Activated CD8-positive, alpha-beta T cell treated with anti-CD3 and anti-CD28 coated beads for 36 hours (primary cell): ENCODE data around the gene SLC9A9. TPM values are rescaled to one million over a fixed set of nuclear protein-coding genes. Genes with fewer than 3 reads are reported as not detected.
A peak's percentile ranks its signal among the peaks of the same experiment; 100 is the strongest.

Experiments used
- ATAC-seq: fragments of 200-7000 bp; cut with Tn5 transposase; one replicate; pipeline ENCODE4 v1.10.0; 2021; ENCODE audit warnings: mild to moderate bottlenecking, moderate library complexity
- CTCF ChIA-PET: fragments of 350-600 bp; sonication (Branson Sonifier 250); formaldehyde crosslinking; loops from one replicate; lab custom pipeline; 2021; ENCODE audit warnings: antibody characterized with exemption; lab: Charles Lee
- POLR2A ChIA-PET: fragments of 350-600 bp; sonication (Branson Sonifier 250); formaldehyde crosslinking; loops from one replicate; lab custom pipeline; 2021; ENCODE audit warnings: antibody characterized with exemption; lab: Charles Lee
- DNase-seq: peaks from one replicate; pipeline ENCODE4 v3.0.0-alpha.2; 2020
- H3K27ac Mint-ChIP-seq: one replicate; pipeline ENCODE4 v1.8.0; 2021; ENCODE audit warnings: mild to moderate bottlenecking, mixed read lengths
- H3K27me3 Mint-ChIP-seq: one replicate; pipeline ENCODE4 v1.8.0; 2021; ENCODE audit warnings: mixed read lengths
- H3K36me3 Mint-ChIP-seq: one replicate; pipeline ENCODE4 v1.8.0; 2021; ENCODE audit warnings: low read depth, mixed read lengths
- H3K4me1 Mint-ChIP-seq: one replicate; pipeline ENCODE4 v1.8.0; 2021; ENCODE audit warnings: low read depth, mixed read lengths
- H3K4me3 Mint-ChIP-seq: one replicate; pipeline ENCODE4 v1.8.0; 2021; ENCODE audit warnings: mild to moderate bottlenecking, moderate library complexity, mixed read lengths
- H3K9me3 Mint-ChIP-seq: one replicate; pipeline ENCODE4 v1.8.0; 2021; ENCODE audit warnings: mixed read lengths
- CTCF ChIP-seq: fragments of 200-600 bp; IDR thresholded peaks from one replicate; pipeline ENCODE4 v1.8.0; 2022; ENCODE audit warnings: antibody characterized with exemption, mild to moderate bottlenecking
- intact Hi-C: fragments of 100-400 bp; cut with micrococcal nuclease; formaldehyde crosslinking; loops from one replicate; pipeline ENCODE4 v1.10.0; 2022
- total RNA-seq, 2 experiments: library from RNA; stranded (reverse); gene quantifications; one replicate each; pipeline ENCODE4 v1.2.3, GENCODE V29; 2021

The SLC9A9 gene
- total RNA-seq, 2 experiments from 2014 or later = 1.9 to 2.2 TPM

GRCh38 chr3:143302638-143303171 is 545.6 kb downstream of the SLC9A9 start:
- peaks cover 22% of the 10 kb centered on the region for H3K4me1 Mint-ChIP-seq
- H3K9me3 Mint-ChIP-seq = no peaks in the 10 kb centered on the region
- ATAC-seq (no peak), DNase-seq (no peak)
- H3K27me3 Mint-ChIP-seq = no peaks in the 10 kb centered on the region
- H3K27ac Mint-ChIP-seq = no peak overlapping the region
- H3K4me3 Mint-ChIP-seq = no peak overlapping the region
- intact Hi-C loops = no loop called here
- no peaks in the 10 kb centered on the region for H3K36me3 Mint-ChIP-seq
- no peak for TF ChIP-seq CTCF
- CTCF ChIA-PET = no interaction called here
- POLR2A ChIA-PET = no interaction called here

DNA sequence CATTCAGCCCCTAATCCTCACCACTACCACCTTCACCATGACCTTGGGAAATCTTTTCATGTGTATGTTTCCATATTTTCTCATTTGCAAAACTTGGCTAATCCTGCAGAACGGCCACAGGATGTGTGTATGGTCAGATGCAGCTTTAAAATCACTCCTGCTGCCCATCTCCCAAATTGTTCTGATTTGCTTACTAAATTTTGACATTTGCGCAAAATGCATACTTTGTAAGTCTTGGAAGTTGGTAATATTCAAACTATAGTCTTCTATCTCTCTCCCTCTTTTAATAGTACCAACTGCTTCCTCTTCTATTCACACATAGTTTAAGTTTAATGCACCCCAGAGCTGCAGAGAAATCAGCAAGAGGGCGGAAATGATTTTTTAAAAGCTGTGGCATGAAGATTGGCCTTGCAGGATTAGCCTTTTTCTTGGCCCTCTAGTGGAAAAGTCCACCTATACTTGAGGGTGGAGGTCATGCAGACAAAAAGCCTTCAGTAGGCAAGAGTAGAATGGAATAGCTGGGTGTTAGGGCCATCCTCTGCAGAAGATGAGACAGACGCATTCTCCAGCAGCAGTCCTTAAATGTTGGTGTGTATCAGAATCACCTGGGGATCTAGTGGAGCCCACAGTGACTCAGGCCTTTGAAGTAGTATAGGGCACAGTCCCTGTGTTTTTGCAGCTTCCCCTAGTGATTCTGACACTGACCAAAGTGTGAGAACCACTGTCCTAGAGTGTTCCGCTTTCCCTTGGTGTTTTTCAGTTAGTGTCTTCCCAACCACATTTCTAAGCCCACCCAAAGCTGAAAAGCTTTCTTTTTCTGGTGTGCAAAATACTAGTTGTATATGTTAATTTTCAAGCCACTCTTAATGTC is 547.0 kb downstream of the SLC9A9 start:
- Mint-ChIP-seq H3K4me1 (peaks cover 22% of the 10 kb centered on the region), H3K9me3 (no peaks in the 10 kb centered on the region), H3K27me3 (no peaks in the 10 kb centered on the region), H3K4me3 (no peak overlapping the region), H3K36me3 (no peaks in the 10 kb centered on the region), H3K27ac (no peak overlapping the region)
- TF ChIP-seq CTCF = no peak
- ATAC-seq (peak; percentile 76), DNase-seq (no peak)
- intact Hi-C loops = no loop called here
- POLR2A ChIA-PET = interaction anchor here (0.8 to 0.9 kb wide), 2 partner anchors 15 to 18 kb away, joined by 3 read pairs; no protein-coding TSS in a partner anchor
- CTCF ChIA-PET = interaction anchor here (0.6 to 2.7 kb wide), 5 partner anchors 14 to 180 kb away, joined by 3 to 12 read pairs (median 3); no protein-coding TSS in a partner anchor

GRCh38 chr3:143298886-143299535 is 549.3 kb downstream of the SLC9A9 start:
- H3K36me3 Mint-ChIP-seq = no peaks in the 10 kb centered on the region
- no peak for TF ChIP-seq CTCF
- H3K9me3 Mint-ChIP-seq = no peaks in the 10 kb centered on the region
- ChIA-PET POLR2A (interaction anchor here (0.5 to 0.6 kb wide), 2 partner anchors 9 kb away, joined by 3 read pairs; no protein-coding TSS in a partner anchor), CTCF (interaction anchor here (0.8 to 2.7 kb wide), 4 partner anchors 11 to 178 kb away, joined by 3 to 12 read pairs (median 6); no protein-coding TSS in a partner anchor)
- intact Hi-C loops = no loop called here
- H3K27ac Mint-ChIP-seq = no peak overlapping the region
- no peaks in the 10 kb centered on the region for H3K27me3 Mint-ChIP-seq
- no peak overlapping the region for H3K4me3 Mint-ChIP-seq
- ATAC-seq = no peak
- no peak for DNase-seq
- H3K4me1 Mint-ChIP-seq = peaks cover 42% of the 10 kb centered on the region

DNA sequence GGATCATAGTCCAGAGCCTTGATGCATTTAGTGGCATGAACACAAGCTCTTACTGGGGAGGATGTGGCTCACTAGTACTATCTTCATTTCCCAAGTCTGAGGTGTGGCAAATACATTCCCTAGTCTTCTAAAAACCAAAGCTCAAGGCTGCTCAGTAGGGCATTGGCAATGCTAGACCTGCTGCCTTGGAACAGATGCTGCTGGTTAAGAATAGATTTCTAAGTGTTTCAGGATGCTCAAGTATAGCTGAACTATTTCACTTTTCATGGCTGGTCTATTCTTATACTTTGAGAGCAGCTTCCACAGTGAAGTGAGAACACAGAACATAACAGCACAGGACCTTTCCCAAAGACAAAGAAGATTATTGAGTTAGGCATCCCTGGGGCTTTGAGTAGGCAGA is 549.9 kb downstream of the SLC9A9 start:
- ChIA-PET CTCF (interaction anchor here (1.5 kb wide), 1 partner anchor 15 kb away, joined by 4 read pairs; no protein-coding TSS in a partner anchor), POLR2A (interaction anchor here (0.5 kb wide), 1 partner anchor 9 kb away, joined by 3 read pairs; no protein-coding TSS in a partner anchor)
- H3K4me1 Mint-ChIP-seq = peaks cover 43% of the 10 kb centered on the region
- no peaks in the 10 kb centered on the region for H3K36me3 Mint-ChIP-seq
- no peak overlapping the region for H3K4me3 Mint-ChIP-seq
- no peak for ATAC-seq
- H3K27ac Mint-ChIP-seq = no peak overlapping the region
- H3K27me3 Mint-ChIP-seq = no peaks in the 10 kb centered on the region
- TF ChIP-seq CTCF = no peak
- no peaks in the 10 kb centered on the region for H3K9me3 Mint-ChIP-seq
- intact Hi-C loops = no loop called here
- DNase-seq = no peak
